ENCODE data around the gene DNTT. TPM values are rescaled to one million over a fixed set of nuclear protein-coding genes. Genes with fewer than 3 reads are reported as not detected.

The DNTT gene
- polyA plus RNA-seq, 2 of the 4 experiments (the other 2 are of a cell fraction): not detected

DNA sequence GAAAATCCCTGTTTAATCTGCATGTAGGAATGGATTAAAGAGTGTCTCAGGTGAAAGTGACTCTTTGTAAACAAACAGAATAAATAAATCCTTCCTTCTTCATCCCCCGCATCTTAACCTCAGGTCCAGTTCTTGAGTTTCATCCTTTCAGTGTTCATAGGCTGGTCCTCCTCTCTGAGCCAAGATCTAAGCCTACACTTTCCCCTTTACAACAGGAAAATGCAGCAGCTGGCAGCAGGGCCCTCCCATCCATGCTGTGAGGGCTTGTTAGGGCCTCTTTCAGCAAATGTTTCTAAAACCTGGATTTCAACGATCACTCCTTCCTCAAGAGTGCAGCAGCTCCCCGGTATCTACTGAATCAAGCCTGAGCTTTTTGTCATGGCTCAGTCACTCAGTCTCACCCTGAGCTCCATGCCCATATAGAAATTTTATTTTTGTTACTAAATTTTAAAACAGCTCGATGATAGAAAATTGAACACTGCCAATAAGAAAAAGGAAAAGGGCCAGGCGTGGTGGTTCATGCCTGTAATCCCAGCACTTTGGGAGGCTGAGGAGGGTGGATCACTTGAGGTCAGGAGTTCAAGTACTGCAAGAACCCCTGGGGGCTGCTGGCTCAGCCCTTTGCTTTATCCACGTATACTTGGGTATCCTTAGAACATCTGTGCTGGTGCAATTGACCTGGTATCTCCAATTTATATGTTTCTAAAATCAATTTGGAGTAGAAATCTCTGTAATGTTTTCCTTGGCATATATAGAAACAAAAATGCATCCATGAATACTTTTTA, 48.5 kb upstream of the DNTT start:
- Histone ChIP-seq H3K4me1 (no peaks in the 10 kb centered on the region), H3K27ac (no peak overlapping the region), H3K4me2 (no peak overlapping the region), H3K4me3 (no peak overlapping the region), H3K9me3 (no peaks in the 10 kb centered on the region)
- 56% methylated on average over 6 of the region's 6 CpGs for WGBS (ENCODE audit: missing lambda C conversion rate)
- DNase-seq (ENCODE audit: low read depth in 1 of 2, low spot score in 1 of 2): no peak
- no peak for FAIRE-seq
- no peak for ATAC-seq
- ChIA-PET CTCF (interaction anchor here (1.0 kb wide), 1 partner anchor 26 kb away, joined by 4 read pairs; no protein-coding TSS in a partner anchor), POLR2A (no interaction called here)
- TF ChIP-seq RFX5 (IDR thresholded peaks at IDR 0.05): no peak

DNA sequence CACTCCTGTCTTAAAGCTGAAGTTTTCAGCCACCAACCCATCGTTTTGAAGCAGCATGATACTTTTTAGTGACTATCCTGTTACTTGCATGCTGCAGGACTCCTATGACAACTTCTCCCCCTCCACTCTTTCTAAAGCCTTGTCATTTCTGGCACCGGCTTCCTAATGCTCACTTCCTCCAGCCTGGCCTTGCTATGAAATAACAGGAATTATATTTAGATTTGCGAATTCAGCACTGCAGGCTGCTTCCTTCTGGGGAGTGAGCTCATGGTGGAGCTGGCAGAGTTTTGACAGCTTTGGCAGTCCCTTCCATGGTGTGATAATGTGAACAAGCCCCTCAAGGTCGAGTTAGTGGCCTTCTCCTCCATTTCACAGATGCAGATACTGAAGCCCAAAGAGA, 46.3 kb upstream of the DNTT start:
- Histone ChIP-seq H3K9me3 (no peaks in the 10 kb centered on the region), H3K4me3 (no peak overlapping the region), H3K4me1 (no peaks in the 10 kb centered on the region), H3K27ac (no peak overlapping the region), H3K4me2 (no peak overlapping the region)
- DNase-seq (ENCODE audit: low read depth in 1 of 2, low spot score in 1 of 2) (no peak), ATAC-seq (no peak), FAIRE-seq (no peak)
- 45% methylated on average over 4 of the region's 4 CpGs for WGBS (ENCODE audit: missing lambda C conversion rate)
- POLR2A ChIA-PET: no interaction called here
- CTCF ChIA-PET: interaction anchor here (1.1 to 1.5 kb wide), 3 partner anchors 9 to 17 kb away, joined by 3 to 4 read pairs (median 3); no protein-coding TSS in a partner anchor
- TF ChIP-seq, protein P1, sequence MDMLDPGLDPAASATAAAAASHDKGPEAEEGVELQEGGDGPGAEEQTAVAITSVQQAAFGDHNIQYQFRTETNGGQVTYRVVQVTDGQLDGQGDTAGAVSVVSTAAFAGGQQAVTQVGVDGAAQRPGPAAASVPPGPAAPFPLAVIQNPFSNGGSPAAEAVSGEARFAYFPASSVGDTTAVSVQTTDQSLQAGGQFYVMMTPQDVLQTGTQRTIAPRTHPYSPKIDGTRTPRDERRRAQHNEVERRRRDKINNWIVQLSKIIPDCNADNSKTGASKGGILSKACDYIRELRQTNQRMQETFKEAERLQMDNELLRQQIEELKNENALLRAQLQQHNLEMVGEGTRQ (IDR thresholded peaks at IDR 0.05): no peak
- no peak for TF ChIP-seq JUNB (IDR thresholded peaks at IDR 0.05)

GRCh38 chr10:96259150-96259549, 45.1 kb upstream of the DNTT start:
- no peak overlapping the region for H3K4me3 ChIP-seq
- ATAC-seq: no peak
- no peaks in the 10 kb centered on the region for H3K4me1 ChIP-seq
- no peak for DNase-seq (ENCODE audit: low read depth in 1 of 2, low spot score in 1 of 2)
- FAIRE-seq: no peak
- H3K4me2 ChIP-seq: no peak overlapping the region
- no peak overlapping the region for H3K27ac ChIP-seq
- ChIA-PET CTCF (interaction anchor here (1.0 to 1.5 kb wide), 2 partner anchors 10 to 31 kb away, joined by 3 read pairs; no protein-coding TSS in a partner anchor), POLR2A (no interaction called here)
- WGBS (ENCODE audit: missing lambda C conversion rate): 66% methylated on average over 6 of the region's 6 CpGs
- no peaks in the 10 kb centered on the region for H3K9me3 ChIP-seq
- TF ChIP-seq FOSL2 (IDR thresholded peaks at IDR 0.05) (no peak), FOSL2 (CRISPR knock-in tag; IDR thresholded peaks at IDR 0.05) (no peak), HOXB5 (CRISPR knock-in tag; IDR thresholded peaks at IDR 0.05) (no peak), MAZ (IDR thresholded peaks at IDR 0.05; ENCODE audit: borderline replicate concordance, low read depth, low read length) (no peak), BHLHE40 (IDR thresholded peaks at IDR 0.05; ENCODE audit: low read depth, low read length) (no peak), KDM5A (IDR thresholded peaks at IDR 0.05) (no peak), PHF8 (IDR thresholded peaks at IDR 0.05; ENCODE audit: borderline replicate concordance, low read depth) (no peak)

DNA sequence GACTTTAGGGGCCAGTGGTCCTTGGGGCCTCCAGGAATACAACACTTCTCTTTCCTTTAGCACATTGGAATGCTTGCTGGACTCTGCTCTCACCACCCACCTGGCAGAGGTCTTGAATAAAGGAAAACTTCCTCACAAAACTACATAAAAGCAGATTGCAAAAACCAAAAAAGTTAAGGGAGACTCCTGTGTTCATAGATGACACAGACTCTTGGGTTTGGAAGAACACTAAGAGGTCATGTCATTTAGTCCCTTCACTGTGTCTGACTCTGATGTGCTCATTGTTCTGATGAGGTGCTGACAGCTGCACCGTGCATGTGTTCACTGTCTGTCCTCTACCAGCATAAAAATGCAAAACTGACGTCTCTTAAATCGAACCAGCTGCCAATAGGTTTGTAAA, 44.2 kb upstream of the DNTT start:
- no peak overlapping the region for H3K4me2 ChIP-seq
- H3K9me3 ChIP-seq: no peaks in the 10 kb centered on the region
- no peaks in the 10 kb centered on the region for H3K4me1 ChIP-seq
- WGBS (ENCODE audit: missing lambda C conversion rate): 47% methylated on average over 3 of the region's 3 CpGs
- TF ChIP-seq ATOH8 (CRISPR knock-in tag; IDR thresholded peaks at IDR 0.05; ENCODE audit: low read depth): no peak
- TF ChIP-seq, protein P2, sequence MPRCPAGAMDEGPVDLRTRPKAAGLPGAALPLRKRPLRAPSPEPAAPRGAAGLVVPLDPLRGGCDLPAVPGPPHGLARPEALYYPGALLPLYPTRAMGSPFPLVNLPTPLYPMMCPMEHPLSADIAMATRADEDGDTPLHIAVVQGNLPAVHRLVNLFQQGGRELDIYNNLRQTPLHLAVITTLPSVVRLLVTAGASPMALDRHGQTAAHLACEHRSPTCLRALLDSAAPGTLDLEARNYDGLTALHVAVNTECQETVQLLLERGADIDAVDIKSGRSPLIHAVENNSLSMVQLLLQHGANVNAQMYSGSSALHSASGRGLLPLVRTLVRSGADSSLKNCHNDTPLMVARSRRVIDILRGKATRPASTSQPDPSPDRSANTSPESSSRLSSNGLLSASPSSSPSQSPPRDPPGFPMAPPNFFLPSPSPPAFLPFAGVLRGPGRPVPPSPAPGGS (IDR thresholded peaks at IDR 0.05): no peak
- TF ChIP-seq HOXB13 (CRISPR knock-in tag; IDR thresholded peaks at IDR 0.05; ENCODE audit: low read depth): no peak
- no peak for TF ChIP-seq MAFK (IDR thresholded peaks at IDR 0.05; ENCODE audit: partially characterized antibody)
- no peak for TF ChIP-seq ZC3H11A (IDR thresholded peaks at IDR 0.05)
- no peak for TF ChIP-seq EHF (CRISPR knock-in tag; IDR thresholded peaks at IDR 0.05)
- ATAC-seq: no peak
- POLR2A ChIA-PET: no interaction called here
- no peak overlapping the region for H3K4me3 ChIP-seq
- no peak for FAIRE-seq
- DNase-seq (ENCODE audit: low read depth in 1 of 2, low spot score in 1 of 2): no peak
- no peak overlapping the region for H3K27ac ChIP-seq
- CTCF ChIA-PET: interaction anchor here (1.0 to 1.3 kb wide), 2 partner anchors 30 to 32 kb away, joined by 3 to 4 read pairs; no protein-coding TSS in a partner anchor

All from A549 (cell line).